ENCODE data around the gene TTC34.

Gene TTC34

GRCh38 chr1:2834146-2834475 lies 32.6 kb upstream of the TTC34 start:
- TF ChIP-seq ZFX (IDR thresholded peaks at IDR 0.05; ENCODE audit: borderline replicate concordance) (no peak), CTCF (IDR thresholded peaks at IDR 0.05) (no peak)
- H3K27ac ChIP-seq = no peak overlapping the region

GRCh38 chr1:2833454-2834145 lies 32.1 kb upstream of the TTC34 start:
- TF ChIP-seq ZFX (IDR thresholded peaks at IDR 0.05; ENCODE audit: borderline replicate concordance) (no peak), CTCF (IDR thresholded peaks at IDR 0.05) (no peak)
- H3K27ac ChIP-seq = no peak overlapping the region

GRCh38 chr1:2832506-2833453 lies 31.3 kb upstream of the TTC34 start:
- no peak overlapping the region for H3K27ac ChIP-seq
- TF ChIP-seq ZFX (IDR thresholded peaks at IDR 0.05; ENCODE audit: borderline replicate concordance) = no peak
- TF ChIP-seq CTCF (IDR thresholded peaks at IDR 0.05) = no peak

GRCh38 chr1:2831596-2832212 lies 30.2 kb upstream of the TTC34 start:
- TF ChIP-seq CTCF (IDR thresholded peaks at IDR 0.05) (no peak), ZFX (IDR thresholded peaks at IDR 0.05; ENCODE audit: borderline replicate concordance) (no peak)
- no peak overlapping the region for H3K27ac ChIP-seq

- TF ChIP-seq CTCF (IDR thresholded peaks at IDR 0.05) (no peak), ZFX (IDR thresholded peaks at IDR 0.05; ENCODE audit: borderline replicate concordance) (no peak)
- no peak overlapping the region for H3K27ac ChIP-seq
Observed at GRCh38 chr1:2830761-2831425, 29.4 kb upstream of the TTC34 start.

- no peak overlapping the region for H3K27ac ChIP-seq
Observed at GRCh38 chr1:2829846-2830615, 28.5 kb upstream of the TTC34 start.

More at GRCh38 chr1:2829846-2830615, 28.5 kb upstream of the TTC34 start:
- TF ChIP-seq ZFX (IDR thresholded peaks at IDR 0.05; ENCODE audit: borderline replicate concordance) = no peak
- TF ChIP-seq CTCF (IDR thresholded peaks at IDR 0.05) = no peak
